Measurements from ENCODE around the gene APLF.

DNA sequence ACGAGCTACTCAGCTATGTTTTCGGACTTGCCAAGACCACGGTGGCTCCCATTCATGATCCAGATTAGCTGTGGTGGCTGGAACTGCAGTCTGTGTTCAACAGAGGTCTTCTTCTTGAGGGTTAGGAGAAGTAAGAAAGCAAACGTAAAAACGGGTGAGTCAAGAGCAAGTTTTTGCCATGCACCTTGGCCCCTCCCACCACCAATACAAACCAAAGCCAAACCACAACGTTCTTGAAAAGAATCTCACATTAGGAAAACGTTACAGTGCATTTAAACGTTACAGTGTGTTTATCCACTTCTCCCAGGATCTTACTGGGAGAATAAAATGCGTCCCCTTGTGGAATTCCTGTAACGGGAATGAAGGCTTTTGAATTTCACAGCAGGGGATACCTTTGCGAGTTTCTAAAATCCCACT lies 1.0 kb upstream of the APLF start:
- TF ChIP-seq, protein P1, sequence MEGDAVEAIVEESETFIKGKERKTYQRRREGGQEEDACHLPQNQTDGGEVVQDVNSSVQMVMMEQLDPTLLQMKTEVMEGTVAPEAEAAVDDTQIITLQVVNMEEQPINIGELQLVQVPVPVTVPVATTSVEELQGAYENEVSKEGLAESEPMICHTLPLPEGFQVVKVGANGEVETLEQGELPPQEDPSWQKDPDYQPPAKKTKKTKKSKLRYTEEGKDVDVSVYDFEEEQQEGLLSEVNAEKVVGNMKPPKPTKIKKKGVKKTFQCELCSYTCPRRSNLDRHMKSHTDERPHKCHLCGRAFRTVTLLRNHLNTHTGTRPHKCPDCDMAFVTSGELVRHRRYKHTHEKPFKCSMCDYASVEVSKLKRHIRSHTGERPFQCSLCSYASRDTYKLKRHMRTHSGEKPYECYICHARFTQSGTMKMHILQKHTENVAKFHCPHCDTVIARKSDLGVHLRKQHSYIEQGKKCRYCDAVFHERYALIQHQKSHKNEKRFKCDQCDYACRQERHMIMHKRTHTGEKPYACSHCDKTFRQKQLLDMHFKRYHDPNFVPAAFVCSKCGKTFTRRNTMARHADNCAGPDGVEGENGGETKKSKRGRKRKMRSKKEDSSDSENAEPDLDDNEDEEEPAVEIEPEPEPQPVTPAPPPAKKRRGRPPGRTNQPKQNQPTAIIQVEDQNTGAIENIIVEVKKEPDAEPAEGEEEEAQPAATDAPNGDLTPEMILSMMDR (IDR thresholded peaks at IDR 0.05) = no peak
- no peak for TF ChIP-seq POLR2A (IDR thresholded peaks at IDR 0.05)
- no peak for TF ChIP-seq EP300 (IDR thresholded peaks at IDR 0.05)

All from tibial nerve (tissue), 4 donors.